T-cell (primary cell): ENCODE results near the gene WDR54. TPM values are rescaled to one million over a fixed set of nuclear protein-coding genes. Genes with fewer than 3 reads are reported as not detected.
"Not testable (repeated sequence)": the region's sequence is repeated elsewhere in the genome, so short reads cannot be mapped to it uniquely, and the experiment has no call there.

Experiments
- ATAC-seq, 4 experiments: fragments of 200-7000 bp in 3 of 4; fragments of 150-1000 bp in 1 of 4; cut with Tn5 transposase; replicated peaks in 1 of 4; 1 replicate in 3 of 4; 2 replicates in 1 of 4; pipeline ENCODE4 v1.10.0; 2021; ENCODE audit warnings: moderate library complexity in 3 of 4, mild to moderate bottlenecking in 2 of 4, moderate number of reproducible peaks in 1 of 4
- CTCF ChIA-PET, 2 donors: fragments of 300-600 bp; sonication (Branson Sonifier 250); formaldehyde crosslinking; loops; one replicate each; lab custom pipeline; 2022; ENCODE audit warnings: antibody characterized with exemption in 2 of 2; lab: Charles Lee
- POLR2A ChIA-PET, 2 donors: fragments of 300-600 bp; sonication (Branson Sonifier 250); formaldehyde crosslinking; loops; one replicate each; lab custom pipeline; 2022; ENCODE audit warnings: antibody characterized with exemption in 2 of 2; lab: Charles Lee
- DNase-seq, 35 experiments: peaks; one replicate each; pipeline versions ENCODE4 v3.0.0 to v3.0.0-alpha.2; 2013 to 2023
- H3K27ac ChIP-seq: one replicate; pipeline ENCODE4 v1.5.1; 2013; ENCODE audit warnings: low read length
- H3K27me3 ChIP-seq, 2 experiments: replicated peaks in 1 of 2; 1 replicate in 1 of 2; 2 replicates in 1 of 2; pipeline versions ENCODE4 v1.6.1 to v1.7.0; 2013; ENCODE audit warnings: low read length in 1 of 2, mixed read lengths in 1 of 2; ENCODE audit not compliant: control insufficient read depth in 2 of 2, insufficient read depth in 2 of 2; ENCODE audit errors: extremely low read depth in 1 of 2
- H3K36me3 ChIP-seq, 2 donors: 1 replicate in 1 of 2; 2 replicates in 1 of 2; pipeline versions ENCODE4 v1.6.1 to v1.7.0; 2013; ENCODE audit warnings: low read length in 1 of 2; ENCODE audit not compliant: control insufficient read depth in 2 of 2, insufficient read depth in 1 of 2; ENCODE audit errors: extremely low read depth in 1 of 2
- H3K4me1 ChIP-seq, 2 experiments: 1 replicate in 1 of 2; 2 replicates in 1 of 2; pipeline versions ENCODE4 v1.6.1 to v1.7.0; 2013; ENCODE audit warnings: low read length in 2 of 2, mixed read lengths in 1 of 2; ENCODE audit not compliant: insufficient read depth in 2 of 2, control insufficient read depth in 1 of 2; ENCODE audit errors: extremely low read depth in 1 of 2
- H3K4me3 ChIP-seq, 2 donors: 1 replicate in 1 of 2; 2 replicates in 1 of 2; pipeline versions ENCODE4 v1.5.1 to v1.7.0; 2013; ENCODE audit warnings: mild to moderate bottlenecking in 2 of 2, low read length in 1 of 2, moderate library complexity in 1 of 2; ENCODE audit not compliant: control insufficient read depth in 1 of 2; ENCODE audit errors: extremely low read depth in 1 of 2
- H3K9me3 ChIP-seq: 2 replicates; pipeline ENCODE4 v1.7.0; 2013
- H3K27ac Mint-ChIP-seq, 2 donors: one replicate each; pipeline ENCODE4 v1.8.0; 2020 to 2021; ENCODE audit warnings: mild to moderate bottlenecking in 2 of 2, mixed read lengths in 2 of 2
- H3K27me3 Mint-ChIP-seq, 2 donors: one replicate each; pipeline ENCODE4 v1.8.0; 2021 to 2022; ENCODE audit warnings: mixed read lengths in 2 of 2
- H3K36me3 Mint-ChIP-seq: one replicate; pipeline ENCODE4 v1.8.0; 2021; ENCODE audit warnings: mixed read lengths
- H3K4me1 Mint-ChIP-seq, 3 donors: one replicate each; pipeline ENCODE4 v1.8.0; 2020 to 2022; ENCODE audit warnings: mixed read lengths in 3 of 3, mild to moderate bottlenecking in 1 of 3
- H3K4me3 Mint-ChIP-seq, 3 donors: one replicate each; pipeline ENCODE4 v1.8.0; 2020 to 2022; ENCODE audit warnings: mild to moderate bottlenecking in 3 of 3, mixed read lengths in 3 of 3, moderate library complexity in 3 of 3
- H3K9me3 Mint-ChIP-seq, 3 donors: one replicate each; pipeline ENCODE4 v1.8.0; 2020 to 2022; ENCODE audit warnings: mixed read lengths in 3 of 3
- WGBS: methylation state at CpG from one replicate; pipeline ENCODE4 v1.1.5; 2013; ENCODE audit warnings: missing lambda C conversion rate; ENCODE audit not compliant: insufficient coverage; 5-methylcytosine and 5-hydroxymethylcytosine counted together
- total RNA-seq, 35 experiments: library from RNA in 6 of 35; stranded (reverse) in 6 of 35; fragments of 120-200 nt in 1 of 35; gene quantifications; one replicate each; pipeline versions ENCODE4 v1.2.1 to v1.2.4 and lab custom pipeline; 2013 to 2026

The WDR54 gene
- total RNA-seq, 5 donors from 2014 or later (not counting 1 experiment from before 2014, with no cell fraction given) = 31.4 to 46.8 (median 45.4) TPM

DNA sequence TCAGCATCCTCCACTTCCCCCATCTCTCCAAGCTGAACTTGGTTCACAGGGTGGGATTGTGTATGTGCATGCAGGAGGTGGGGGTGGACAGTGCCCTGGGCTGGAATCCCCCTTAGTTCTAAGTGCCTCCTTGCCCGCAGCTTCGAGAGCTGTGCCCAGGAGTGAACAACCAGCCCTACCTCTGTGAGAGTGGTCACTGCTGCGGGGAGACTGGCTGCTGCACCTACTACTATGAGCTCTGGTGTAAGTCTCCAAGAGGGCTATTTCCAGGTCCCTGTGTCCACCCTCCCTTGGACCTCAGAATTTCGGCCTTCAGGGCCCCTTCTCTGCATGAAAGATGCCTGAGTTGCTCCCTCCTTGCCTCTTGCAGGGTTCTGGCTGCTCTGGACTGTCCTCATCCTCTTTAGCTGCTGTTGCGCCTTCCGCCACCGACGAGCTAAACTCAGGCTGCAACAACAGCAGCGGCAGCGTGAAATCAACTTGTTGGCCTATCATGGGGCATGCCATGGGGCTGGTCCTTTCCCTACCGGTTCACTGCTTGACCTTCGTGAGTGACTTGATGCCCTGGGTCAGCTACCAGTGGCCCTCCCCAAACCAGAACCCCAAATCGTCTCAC, 38.1 kb downstream of the WDR54 start:
- not testable (repeated sequence) for H3K4me3 ChIP-seq, H3K9me3 Mint-ChIP-seq, H3K27me3 Mint-ChIP-seq, ATAC-seq, H3K9me3 ChIP-seq, DNase-seq, H3K36me3 Mint-ChIP-seq, H3K27me3 ChIP-seq, H3K27ac ChIP-seq
- Mint-ChIP-seq H3K4me1 (peaks cover 62 to 72% (median 69%) of the 10 kb centered on the region in 3 donors), H3K4me3 (peak overlapping the region; percentile 93 to 99 (median 97)), H3K27ac (peak overlapping the region; percentile 89 to 99)
- WGBS = 91% methylated on average over 11 of the region's 13 CpGs
- ChIA-PET CTCF (interaction anchor here in 1 of 2 donors (0.5 to 1.9 kb wide), 3 partner anchors 8 to 14 kb away, joined by 3 to 13 read pairs (median 5); partner anchors contain the start of gene MRPL53), POLR2A (interaction anchor here in 1 of 2 donors (1.7 kb wide), 1 partner anchor 9 kb away, joined by 5 read pairs; no protein-coding TSS in a partner anchor)
- peaks cover 32 to 54% of the 10 kb centered on the region in 2 experiments for H3K4me1 ChIP-seq
- peaks cover 6 to 24% of the 10 kb centered on the region in 2 donors for H3K36me3 ChIP-seq

DNA sequence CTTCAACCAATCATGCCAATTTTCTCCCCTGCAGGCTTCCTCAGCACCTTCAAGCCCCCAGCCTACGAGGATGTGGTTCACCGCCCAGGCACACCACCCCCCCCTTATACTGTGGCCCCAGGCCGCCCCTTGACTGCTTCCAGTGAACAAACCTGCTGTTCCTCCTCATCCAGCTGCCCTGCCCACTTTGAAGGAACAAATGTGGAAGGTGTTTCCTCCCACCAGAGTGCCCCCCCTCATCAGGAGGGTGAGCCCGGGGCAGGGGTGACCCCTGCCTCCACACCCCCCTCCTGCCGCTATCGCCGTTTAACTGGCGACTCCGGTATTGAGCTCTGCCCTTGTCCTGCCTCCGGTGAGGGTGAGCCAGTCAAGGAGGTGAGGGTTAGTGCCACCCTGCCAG, 38.7 kb downstream of the WDR54 start:
- H3K27ac ChIP-seq, ATAC-seq, H3K27me3 ChIP-seq, H3K27ac Mint-ChIP-seq, H3K36me3 Mint-ChIP-seq, H3K4me3 ChIP-seq, H3K9me3 ChIP-seq, H3K9me3 Mint-ChIP-seq, H3K27me3 Mint-ChIP-seq, DNase-seq, POLR2A ChIA-PET: not testable (repeated sequence)
- peaks cover 30 to 53% of the 10 kb centered on the region in 2 experiments for H3K4me1 ChIP-seq
- CTCF ChIA-PET = interaction anchor here in 1 of 2 donors (0.7 kb wide), 1 partner anchor 951 kb away, joined by 3 read pairs; no protein-coding TSS in a partner anchor
- Mint-ChIP-seq H3K4me1 (peaks cover 58 to 67% (median 65%) of the 10 kb centered on the region in 3 donors), H3K4me3 (peak overlapping the region; percentile 62 to 99 (median 93))
- H3K36me3 ChIP-seq = peaks cover 6 to 24% of the 10 kb centered on the region in 2 donors
- WGBS = 85% methylated on average over 3 of the region's 10 CpGs

DNA sequence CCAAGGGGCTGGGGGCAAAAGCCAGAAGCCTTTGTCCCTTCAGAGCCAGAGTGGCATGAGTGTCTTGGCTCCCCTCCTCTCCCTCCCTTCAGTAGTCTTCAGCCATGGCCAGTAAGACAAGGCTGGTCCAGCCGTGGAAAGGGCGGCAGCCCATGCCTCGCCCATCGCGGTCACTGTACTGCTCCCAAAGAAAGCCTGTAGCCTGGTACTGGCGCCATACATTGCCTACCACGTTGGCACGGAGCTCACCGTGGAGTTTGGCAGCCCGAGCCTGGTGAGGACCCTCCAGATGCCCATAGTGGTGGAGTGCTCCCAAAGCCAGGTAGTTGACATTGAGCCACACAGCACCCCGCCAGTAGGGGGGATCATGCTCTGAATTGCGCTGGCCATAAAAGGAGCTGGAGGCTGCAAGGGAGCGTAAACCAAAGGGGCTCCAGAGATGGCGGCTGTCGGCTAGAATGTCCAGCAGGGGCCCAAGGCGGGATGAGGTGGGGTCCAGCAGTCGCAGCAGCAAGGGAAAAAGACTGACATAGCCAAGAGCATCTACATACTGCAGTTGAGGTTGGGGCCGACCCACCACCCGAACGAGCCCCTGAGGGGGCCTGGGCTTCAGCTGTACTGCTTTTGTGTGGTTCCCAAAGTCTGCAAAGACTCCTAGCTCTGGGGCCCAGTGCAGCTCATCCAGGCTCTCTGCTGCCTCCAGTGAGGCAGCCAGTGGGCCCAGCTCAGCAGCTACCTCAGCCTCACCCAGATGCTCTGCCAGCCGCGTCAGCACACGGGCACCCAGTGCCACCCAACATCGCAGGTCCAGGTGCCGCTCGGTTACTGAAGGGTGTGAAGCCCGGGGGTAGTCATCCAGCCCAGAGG, 39.9 kb downstream of the WDR54 start:
- 94% methylated on average over 24 of the region's 27 CpGs for WGBS
- ATAC-seq = no peak
- Mint-ChIP-seq H3K4me1 (peaks cover 51 to 65% (median 62%) of the 10 kb centered on the region in 3 donors), H3K9me3 (no peaks in the 10 kb centered on the region), H3K4me3 (no peak overlapping the region), H3K27me3 (no peaks in the 10 kb centered on the region), H3K36me3 (peaks cover 5% of the 10 kb centered on the region), H3K27ac (no peak overlapping the region)
- no peak for DNase-seq
- H3K4me1 ChIP-seq = peaks cover 23 to 48% of the 10 kb centered on the region in 2 experiments
- H3K36me3 ChIP-seq = peaks cover 6 to 20% of the 10 kb centered on the region in 2 donors
- H3K27ac ChIP-seq = no peak overlapping the region
- no peak overlapping the region for H3K4me3 ChIP-seq
- POLR2A ChIA-PET = interaction anchor here in 1 of 2 donors (0.6 kb wide), 1 partner anchor 447 kb away, joined by 4 read pairs; no protein-coding TSS in a partner anchor
- CTCF ChIA-PET = no interaction called here
- no peaks in the 10 kb centered on the region for H3K27me3 ChIP-seq
- H3K9me3 ChIP-seq = no peaks in the 10 kb centered on the region

DNA sequence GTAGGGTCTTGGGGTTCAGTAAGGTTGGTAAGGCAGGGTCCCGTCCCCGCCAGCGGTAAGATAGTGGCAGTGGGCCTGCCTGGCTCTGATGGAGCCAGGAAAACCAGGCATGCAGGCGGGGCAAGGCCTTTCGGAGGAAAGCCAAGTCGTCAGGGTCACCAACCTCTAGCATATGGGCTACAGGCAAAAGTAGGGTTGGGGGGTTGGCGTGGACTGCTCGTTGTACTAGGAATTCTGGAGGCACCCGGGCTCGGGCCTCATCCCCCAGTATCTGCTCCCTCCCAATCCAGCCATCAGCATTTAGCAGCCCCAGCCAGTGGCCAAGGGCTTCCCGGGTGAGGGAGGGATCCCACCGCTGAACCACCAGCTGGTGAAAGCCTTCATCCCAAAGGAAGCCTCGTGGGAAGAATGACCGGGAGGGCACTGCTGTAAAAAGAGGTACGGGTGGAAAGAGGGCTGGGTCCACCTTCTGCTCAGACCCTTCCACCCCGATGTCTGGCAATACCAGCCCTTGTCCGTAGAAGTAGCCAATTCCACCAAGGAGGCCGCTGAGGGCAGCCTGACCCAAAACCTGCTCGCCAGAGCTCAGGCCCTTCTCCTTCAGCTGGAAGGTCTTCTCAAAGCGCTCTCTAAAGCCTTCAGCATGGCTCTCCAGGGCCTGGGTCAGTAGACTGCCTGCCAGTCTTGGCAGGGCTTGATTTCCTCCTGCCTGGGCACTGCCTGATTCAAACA, 40.7 kb downstream of the WDR54 start:
- no peaks in the 10 kb centered on the region for H3K27me3 ChIP-seq
- peaks cover 17 to 40% of the 10 kb centered on the region in 2 experiments for H3K4me1 ChIP-seq
- peaks cover 5% of the 10 kb centered on the region for H3K36me3 Mint-ChIP-seq
- ATAC-seq (no peak), DNase-seq (no peak)
- ChIA-PET CTCF (no interaction called here), POLR2A (no interaction called here)
- H3K27ac Mint-ChIP-seq = no peak overlapping the region
- no peak overlapping the region for H3K27ac ChIP-seq
- no peaks in the 10 kb centered on the region for H3K9me3 ChIP-seq
- 100% methylated on average over 6 of the region's 20 CpGs for WGBS
- peaks cover 43 to 57% (median 54%) of the 10 kb centered on the region in 3 donors for H3K4me1 Mint-ChIP-seq
- H3K27me3 Mint-ChIP-seq = no peaks in the 10 kb centered on the region
- H3K4me3 Mint-ChIP-seq = no peak overlapping the region
- no peaks in the 10 kb centered on the region for H3K9me3 Mint-ChIP-seq
- peaks cover 6 to 20% of the 10 kb centered on the region in 2 donors for H3K36me3 ChIP-seq
- H3K4me3 ChIP-seq = no peak overlapping the region

DNA sequence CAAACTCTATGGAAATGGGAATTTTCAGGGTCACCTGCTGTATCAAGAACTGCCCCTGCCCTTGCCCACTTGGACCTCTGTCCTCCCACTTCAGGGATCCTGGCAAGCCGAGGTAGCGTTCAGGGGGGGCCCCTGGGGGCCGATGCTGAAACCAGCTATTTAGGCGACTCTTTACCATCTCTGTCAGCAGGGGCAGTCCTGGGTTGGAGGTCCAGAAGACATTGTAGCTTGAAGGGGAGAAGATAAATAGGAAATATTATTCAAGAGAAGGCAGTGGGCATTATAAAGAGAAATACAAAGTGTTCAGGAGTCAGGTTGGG, 41.2 kb downstream of the WDR54 start:
- no peak overlapping the region for H3K27ac ChIP-seq
- ChIA-PET CTCF (no interaction called here), POLR2A (interaction anchor here in 1 of 2 donors (0.5 kb wide), 1 partner anchor 8 kb away, joined by 7 read pairs; no protein-coding TSS in a partner anchor)
- peaks cover 5% of the 10 kb centered on the region for H3K36me3 Mint-ChIP-seq
- no peaks in the 10 kb centered on the region for H3K27me3 Mint-ChIP-seq
- no peaks in the 10 kb centered on the region for H3K9me3 Mint-ChIP-seq
- 93% methylated on average over 3 of the region's 4 CpGs for WGBS
- H3K4me3 Mint-ChIP-seq = peak overlapping the region in 2 of 3 donors; percentile 55 to 65
- H3K9me3 ChIP-seq = no peaks in the 10 kb centered on the region
- no peak overlapping the region for H3K27ac Mint-ChIP-seq
- DNase-seq (no peak), ATAC-seq (no peak)
- peaks cover 40 to 52% (median 50%) of the 10 kb centered on the region in 3 donors for H3K4me1 Mint-ChIP-seq
- H3K4me3 ChIP-seq = no peak overlapping the region
- H3K27me3 ChIP-seq = no peaks in the 10 kb centered on the region
- H3K36me3 ChIP-seq = peaks cover 6 to 20% of the 10 kb centered on the region in 2 donors
- H3K4me1 ChIP-seq = peaks cover 17 to 39% of the 10 kb centered on the region in 2 experiments

DNA sequence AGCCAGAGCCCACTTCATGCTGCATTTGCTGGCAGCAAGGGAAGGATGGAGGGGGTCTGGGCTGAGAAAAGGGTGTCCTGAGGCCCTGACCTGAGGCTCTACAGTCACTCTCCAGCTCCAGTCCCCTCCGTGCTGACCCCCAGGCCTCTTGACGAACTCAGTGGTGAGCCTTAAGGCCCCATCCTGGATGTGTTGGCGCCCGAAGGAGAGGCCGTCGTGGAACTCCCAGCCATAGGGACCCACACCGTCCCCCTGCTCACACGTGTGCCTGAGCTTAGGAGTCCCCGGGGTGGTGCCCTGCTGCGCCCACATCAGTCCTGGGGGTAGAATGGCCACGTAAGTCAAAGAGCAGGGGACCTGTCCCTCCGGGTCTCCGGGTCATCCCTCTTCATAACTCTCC, 42.9 kb downstream of the WDR54 start:
- Mint-ChIP-seq H3K4me1 (peaks cover 29 to 37% (median 37%) of the 10 kb centered on the region in 3 donors), H3K9me3 (no peaks in the 10 kb centered on the region), H3K27me3 (no peaks in the 10 kb centered on the region), H3K27ac (peak overlapping the region in 1 of 2 donors; percentile 71), H3K4me3 (peak overlapping the region; percentile 82 to 97 (median 94)), H3K36me3 (peaks cover 5% of the 10 kb centered on the region)
- Histone ChIP-seq H3K9me3 (no peaks in the 10 kb centered on the region), H3K4me3 (peak overlapping the region; percentile 72 to 80), H3K36me3 (peaks cover 6 to 20% of the 10 kb centered on the region in 2 donors), H3K27ac (peak overlapping the region; percentile 39), H3K27me3 (no peaks in the 10 kb centered on the region), H3K4me1 (peaks cover 9 to 30% of the 10 kb centered on the region in 2 experiments)
- WGBS = 7% methylated on average over 11 of the region's 13 CpGs
- ChIA-PET CTCF (no interaction called here), POLR2A (no interaction called here)
- no peak for DNase-seq
- ATAC-seq = no peak
